Calu3 (cell line): ENCODE measurements around the gene P2RY12. TPM values are rescaled to one million over a fixed set of nuclear protein-coding genes. Genes with fewer than 3 reads are reported as not detected.
A peak's percentile ranks its signal among the peaks of the same experiment; 100 is the strongest.

ENCODE experiments used
- BruUV-seq: library from RNA; stranded (reverse); fragments of 400-500 nt; replicated peaks from 2 replicates; lab custom pipeline; 2021; lab: Mats Ljungman, UMichigan
- CTCF ChIA-PET: fragments of 300-600 bp; sonication (Branson Sonifier 250); formaldehyde crosslinking; loops from one replicate; lab custom pipeline; 2022; ENCODE audit warnings: antibody characterized with exemption; lab: Charles Lee
- DNase-seq: peaks from one replicate; pipeline ENCODE4 v3.0.0; 2022
- H3K27ac Mint-ChIP-seq: one replicate; pipeline ENCODE4 v1.8.0; 2022; ENCODE audit warnings: mixed read lengths; ENCODE audit not compliant: unreplicated experiment
- H3K27me3 Mint-ChIP-seq: one replicate; pipeline ENCODE4 v1.8.0; 2022; ENCODE audit warnings: mixed read lengths; ENCODE audit not compliant: unreplicated experiment
- H3K36me3 Mint-ChIP-seq: one replicate; pipeline ENCODE4 v1.8.0; 2022; ENCODE audit warnings: mild to moderate bottlenecking, moderate library complexity, mixed read lengths; ENCODE audit not compliant: insufficient read depth, unreplicated experiment
- H3K4me1 Mint-ChIP-seq: one replicate; pipeline ENCODE4 v1.8.0; 2022; ENCODE audit warnings: mild to moderate bottlenecking, low read depth, mixed read lengths; ENCODE audit not compliant: unreplicated experiment
- H3K4me3 Mint-ChIP-seq: one replicate; pipeline ENCODE4 v1.8.0; 2022; ENCODE audit warnings: mild to moderate bottlenecking, low read depth, moderate library complexity, mixed read lengths; ENCODE audit not compliant: unreplicated experiment
- H3K9me3 Mint-ChIP-seq: one replicate; pipeline ENCODE4 v1.8.0; 2022; ENCODE audit warnings: low read depth, mixed read lengths; ENCODE audit not compliant: unreplicated experiment
- CTCF ChIP-seq: fragments of 200-600 bp; IDR thresholded peaks from one replicate; pipeline ENCODE4 v1.8.0; 2022; ENCODE audit warnings: antibody characterized with exemption; ENCODE audit not compliant: unreplicated experiment
- intact Hi-C: fragments of 100-400 bp; cut with micrococcal nuclease; formaldehyde crosslinking; loops from one replicate; pipeline ENCODE4 v1.10.0; 2022; ENCODE audit not compliant: unreplicated experiment
- total RNA-seq: library from RNA; stranded (reverse); gene quantifications from 2 replicates; pipeline ENCODE4 v1.2.3, GENCODE V29; 2022

P2RY12 gene
- total RNA-seq, 1 experiment from 2014 or later: not detected

- no peak for TF ChIP-seq CTCF
- peaks cover 30% of the 10 kb centered on the region for H3K4me1 Mint-ChIP-seq
- H3K27ac Mint-ChIP-seq: peak overlapping the region; percentile 71
- intact Hi-C loops: no loop called here
- no peaks in the 10 kb centered on the region for H3K27me3 Mint-ChIP-seq
- BruUV-seq: no TSS peak
- CTCF ChIA-PET: no interaction called here
- DNase-seq: no peak
- no peaks in the 10 kb centered on the region for H3K36me3 Mint-ChIP-seq
- no peaks in the 10 kb centered on the region for H3K9me3 Mint-ChIP-seq
- no peak overlapping the region for H3K4me3 Mint-ChIP-seq
Measured at GRCh38 chr3:151314593-151314992, 70.0 kb downstream of the P2RY12 start.

GRCh38 chr3:151314137-151314536 lies 70.4 kb downstream of the P2RY12 start:
- intact Hi-C loops: no loop called here
- no peak overlapping the region for H3K27ac Mint-ChIP-seq
- H3K27me3 Mint-ChIP-seq: no peaks in the 10 kb centered on the region
- H3K4me1 Mint-ChIP-seq: peaks cover 30% of the 10 kb centered on the region
- H3K9me3 Mint-ChIP-seq: no peaks in the 10 kb centered on the region
- CTCF ChIA-PET: interaction anchor here (0.9 kb wide), 1 partner anchor 9 kb away, joined by 4 read pairs; no protein-coding TSS in a partner anchor
- BruUV-seq: no TSS peak
- H3K4me3 Mint-ChIP-seq: no peak overlapping the region
- no peak for TF ChIP-seq CTCF
- H3K36me3 Mint-ChIP-seq: no peaks in the 10 kb centered on the region
- DNase-seq: no peak

- DNase-seq: no peak
- intact Hi-C loops: no loop called here
- peaks cover 24% of the 10 kb centered on the region for H3K4me1 Mint-ChIP-seq
- H3K36me3 Mint-ChIP-seq: no peaks in the 10 kb centered on the region
- H3K9me3 Mint-ChIP-seq: no peaks in the 10 kb centered on the region
- H3K27me3 Mint-ChIP-seq: no peaks in the 10 kb centered on the region
- CTCF ChIA-PET: no interaction called here
- no peak for TF ChIP-seq CTCF
- no TSS peak for BruUV-seq
- no peak overlapping the region for H3K27ac Mint-ChIP-seq
- no peak overlapping the region for H3K4me3 Mint-ChIP-seq
Measured at GRCh38 chr3:151312972-151313371, 71.6 kb downstream of the P2RY12 start.

GRCh38 chr3:151309566-151309965 lies 75.0 kb downstream of the P2RY12 start:
- Mint-ChIP-seq H3K27ac (no peak overlapping the region), H3K4me1 (peaks cover 32% of the 10 kb centered on the region), H3K27me3 (no peaks in the 10 kb centered on the region), H3K36me3 (no peaks in the 10 kb centered on the region), H3K9me3 (no peaks in the 10 kb centered on the region), H3K4me3 (no peak overlapping the region)
- intact Hi-C loops: loop anchor here (5.0 kb wide), 1 partner anchor 528 kb away; no protein-coding TSS in a partner anchor
- TF ChIP-seq CTCF: no peak
- DNase-seq: no peak
- CTCF ChIA-PET: no interaction called here
- BruUV-seq: no TSS peak
